HL-60 (cell line): ENCODE data around the gene TSGA10.
"Not testable (repeated sequence)": the region's sequence is repeated elsewhere in the genome, so short reads cannot be mapped to it uniquely, and the experiment has no call there.

Source experiments
- POLR2AphosphoS5 ChIP-seq: IDR thresholded peaks from 2 replicates; pipeline ENCODE4 v1.6.1; 2012; ENCODE audit warnings: low read depth
- TF ChIP-seq, protein P1 (sequence below): IDR thresholded peaks from one replicate; pipeline ENCODE4 v1.5.1; 2011; ENCODE audit warnings: low read length, control low read depth, inconsistent platforms; ENCODE audit not compliant: insufficient read depth
- TF ChIP-seq, protein P2 (sequence below): IDR thresholded peaks from 2 replicates; pipeline ENCODE4 v1.6.1; 2012; ENCODE audit warnings: low read depth; ENCODE audit not compliant: insufficient replicate concordance

DNA sequence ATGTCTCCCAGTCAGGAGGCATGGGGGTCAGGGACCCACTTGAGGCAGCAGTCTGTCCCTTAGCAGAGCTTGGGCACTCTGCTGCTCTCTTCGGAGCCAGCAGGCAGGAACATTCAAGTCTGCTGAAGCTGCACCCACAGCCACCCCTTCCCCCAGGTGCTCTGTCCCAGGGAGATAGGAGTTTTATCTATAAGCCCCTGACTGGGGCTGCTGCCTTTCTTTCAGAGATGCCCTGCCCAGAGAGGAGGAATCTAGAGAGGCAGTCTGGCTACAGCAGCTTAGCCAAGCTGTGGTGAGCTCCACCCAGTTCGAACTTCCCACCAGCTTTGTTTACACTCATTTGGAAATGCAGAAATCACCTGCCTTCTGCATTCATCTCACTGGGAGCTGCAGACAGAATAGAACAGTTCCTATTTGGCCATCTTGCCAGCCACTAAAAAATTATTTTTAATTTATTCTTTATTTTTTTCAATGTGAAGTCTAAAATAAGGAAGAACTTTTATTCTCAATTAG is 19.6 kb downstream of the TSGA10 start:
- TF ChIP-seq, protein P1, sequence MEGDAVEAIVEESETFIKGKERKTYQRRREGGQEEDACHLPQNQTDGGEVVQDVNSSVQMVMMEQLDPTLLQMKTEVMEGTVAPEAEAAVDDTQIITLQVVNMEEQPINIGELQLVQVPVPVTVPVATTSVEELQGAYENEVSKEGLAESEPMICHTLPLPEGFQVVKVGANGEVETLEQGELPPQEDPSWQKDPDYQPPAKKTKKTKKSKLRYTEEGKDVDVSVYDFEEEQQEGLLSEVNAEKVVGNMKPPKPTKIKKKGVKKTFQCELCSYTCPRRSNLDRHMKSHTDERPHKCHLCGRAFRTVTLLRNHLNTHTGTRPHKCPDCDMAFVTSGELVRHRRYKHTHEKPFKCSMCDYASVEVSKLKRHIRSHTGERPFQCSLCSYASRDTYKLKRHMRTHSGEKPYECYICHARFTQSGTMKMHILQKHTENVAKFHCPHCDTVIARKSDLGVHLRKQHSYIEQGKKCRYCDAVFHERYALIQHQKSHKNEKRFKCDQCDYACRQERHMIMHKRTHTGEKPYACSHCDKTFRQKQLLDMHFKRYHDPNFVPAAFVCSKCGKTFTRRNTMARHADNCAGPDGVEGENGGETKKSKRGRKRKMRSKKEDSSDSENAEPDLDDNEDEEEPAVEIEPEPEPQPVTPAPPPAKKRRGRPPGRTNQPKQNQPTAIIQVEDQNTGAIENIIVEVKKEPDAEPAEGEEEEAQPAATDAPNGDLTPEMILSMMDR = not testable (repeated sequence)
- TF ChIP-seq, protein P2, sequence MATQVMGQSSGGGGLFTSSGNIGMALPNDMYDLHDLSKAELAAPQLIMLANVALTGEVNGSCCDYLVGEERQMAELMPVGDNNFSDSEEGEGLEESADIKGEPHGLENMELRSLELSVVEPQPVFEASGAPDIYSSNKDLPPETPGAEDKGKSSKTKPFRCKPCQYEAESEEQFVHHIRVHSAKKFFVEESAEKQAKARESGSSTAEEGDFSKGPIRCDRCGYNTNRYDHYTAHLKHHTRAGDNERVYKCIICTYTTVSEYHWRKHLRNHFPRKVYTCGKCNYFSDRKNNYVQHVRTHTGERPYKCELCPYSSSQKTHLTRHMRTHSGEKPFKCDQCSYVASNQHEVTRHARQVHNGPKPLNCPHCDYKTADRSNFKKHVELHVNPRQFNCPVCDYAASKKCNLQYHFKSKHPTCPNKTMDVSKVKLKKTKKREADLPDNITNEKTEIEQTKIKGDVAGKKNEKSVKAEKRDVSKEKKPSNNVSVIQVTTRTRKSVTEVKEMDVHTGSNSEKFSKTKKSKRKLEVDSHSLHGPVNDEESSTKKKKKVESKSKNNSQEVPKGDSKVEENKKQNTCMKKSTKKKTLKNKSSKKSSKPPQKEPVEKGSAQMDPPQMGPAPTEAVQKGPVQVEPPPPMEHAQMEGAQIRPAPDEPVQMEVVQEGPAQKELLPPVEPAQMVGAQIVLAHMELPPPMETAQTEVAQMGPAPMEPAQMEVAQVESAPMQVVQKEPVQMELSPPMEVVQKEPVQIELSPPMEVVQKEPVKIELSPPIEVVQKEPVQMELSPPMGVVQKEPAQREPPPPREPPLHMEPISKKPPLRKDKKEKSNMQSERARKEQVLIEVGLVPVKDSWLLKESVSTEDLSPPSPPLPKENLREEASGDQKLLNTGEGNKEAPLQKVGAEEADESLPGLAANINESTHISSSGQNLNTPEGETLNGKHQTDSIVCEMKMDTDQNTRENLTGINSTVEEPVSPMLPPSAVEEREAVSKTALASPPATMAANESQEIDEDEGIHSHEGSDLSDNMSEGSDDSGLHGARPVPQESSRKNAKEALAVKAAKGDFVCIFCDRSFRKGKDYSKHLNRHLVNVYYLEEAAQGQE = not testable (repeated sequence)
- not testable (repeated sequence) for TF ChIP-seq POLR2AphosphoS5
